Measurements from ENCODE around the gene C1orf210.

- peak in 1 of 12 donors; percentile 20 for TF ChIP-seq CTCF (IDR thresholded peaks at IDR 0.05)
- no peak for TF ChIP-seq POLR2A (IDR thresholded peaks at IDR 0.05)
Measured at GRCh38 chr1:43316738-43317520, 31.5 kb upstream of the C1orf210 start.
